Activated gamma-delta T cell (primary cell): ENCODE results near the gene KDM5A.
"Not testable (repeated sequence)": the region's sequence is repeated elsewhere in the genome, so short reads cannot be mapped to it uniquely, and the experiment has no call there.

Source experiments
- DNase-seq: peaks from one replicate; lab custom pipeline; 2025; lab: John Stamatoyannopoulos, UW

The KDM5A gene

GRCh38 chr12:238736-239398 lies 150.3 kb downstream of the KDM5A start:
- no peak for DNase-seq

- DNase-seq, result no peak
Measured at GRCh38 chr12:238116-238515, 151.0 kb downstream of the KDM5A start.

GRCh38 chr12:237026-237815 lies 151.9 kb downstream of the KDM5A start:
- no peak for DNase-seq

DNA sequence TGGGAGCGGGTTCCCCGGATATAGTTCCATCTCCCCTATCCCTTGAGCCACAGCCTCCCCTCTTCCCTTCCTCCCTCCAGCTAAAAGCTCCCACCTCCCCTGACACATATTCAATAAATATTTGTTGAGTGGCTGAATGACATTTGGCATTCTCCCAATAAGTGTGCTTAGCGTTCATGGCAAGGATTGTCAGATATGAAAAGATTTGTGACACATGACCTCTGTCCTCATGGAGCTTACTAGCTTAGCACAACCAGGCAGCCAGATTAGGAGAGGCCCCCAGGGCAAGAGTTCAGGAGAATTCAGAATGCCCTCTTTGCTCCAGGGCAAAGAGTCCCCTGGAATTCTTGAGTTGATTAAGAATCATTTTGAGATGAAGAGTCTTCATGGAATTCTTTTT lies 152.7 kb downstream of the KDM5A start:
- no peak for DNase-seq

DNA sequence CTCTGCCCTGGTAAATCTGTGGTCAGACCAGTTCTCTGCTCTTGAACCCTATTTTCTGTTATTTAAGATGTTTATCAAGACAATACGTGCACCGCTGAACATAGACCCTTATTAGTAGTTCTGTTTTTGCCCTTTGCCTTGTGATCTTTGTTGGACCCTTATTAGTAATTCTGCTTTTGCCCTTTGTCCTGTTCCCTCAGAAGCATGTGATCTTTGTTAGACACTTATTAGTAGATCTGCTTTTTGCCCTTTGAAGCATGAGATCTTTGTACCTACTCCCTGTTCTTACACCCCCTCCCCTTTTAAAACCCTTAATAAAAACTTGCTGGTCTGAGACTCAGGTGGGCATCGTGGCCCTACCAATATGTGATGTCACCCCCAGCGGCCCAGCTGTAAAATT lies 153.2 kb downstream of the KDM5A start:
- not testable (repeated sequence) for DNase-seq

- no peak for DNase-seq
Measured at GRCh38 chr12:234891-235415, 154.2 kb downstream of the KDM5A start.

DNA sequence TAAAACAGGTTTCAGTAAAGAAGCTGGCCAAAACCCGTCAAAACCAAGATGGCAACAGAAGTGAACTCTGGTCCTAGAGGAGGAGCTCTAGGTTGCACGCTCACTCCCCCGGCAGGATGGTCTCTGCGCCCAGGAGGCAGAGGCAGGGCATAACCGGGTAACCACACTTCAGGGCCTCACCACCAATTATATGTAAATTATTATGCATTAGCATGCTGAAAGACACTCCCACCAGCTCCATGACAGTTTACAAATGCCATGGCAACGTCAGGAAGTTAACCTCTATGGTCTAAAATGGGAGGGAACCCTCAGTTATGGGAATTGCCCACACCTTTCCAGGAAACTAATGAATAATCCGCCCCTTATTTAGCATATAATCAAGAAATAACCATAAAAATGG lies 155.1 kb downstream of the KDM5A start:
- no peak for DNase-seq

DNA sequence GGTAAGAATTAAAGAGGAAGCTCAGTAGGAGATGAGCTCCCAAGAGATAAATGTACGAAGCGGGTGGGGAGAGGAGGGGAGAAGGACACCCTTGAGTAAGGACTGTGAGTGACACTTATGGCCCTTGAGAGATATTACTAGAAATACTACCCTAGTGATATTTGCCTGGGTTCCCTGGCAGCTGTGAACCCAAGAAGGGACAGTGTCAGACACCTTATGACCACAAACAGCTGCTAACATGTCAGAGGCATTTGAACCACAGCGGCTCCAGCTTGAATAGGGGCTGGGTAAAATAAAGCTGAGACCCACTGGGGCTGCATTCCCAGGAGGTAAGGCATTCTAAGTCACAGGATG lies 155.5 kb downstream of the KDM5A start:
- no peak for DNase-seq

DNA sequence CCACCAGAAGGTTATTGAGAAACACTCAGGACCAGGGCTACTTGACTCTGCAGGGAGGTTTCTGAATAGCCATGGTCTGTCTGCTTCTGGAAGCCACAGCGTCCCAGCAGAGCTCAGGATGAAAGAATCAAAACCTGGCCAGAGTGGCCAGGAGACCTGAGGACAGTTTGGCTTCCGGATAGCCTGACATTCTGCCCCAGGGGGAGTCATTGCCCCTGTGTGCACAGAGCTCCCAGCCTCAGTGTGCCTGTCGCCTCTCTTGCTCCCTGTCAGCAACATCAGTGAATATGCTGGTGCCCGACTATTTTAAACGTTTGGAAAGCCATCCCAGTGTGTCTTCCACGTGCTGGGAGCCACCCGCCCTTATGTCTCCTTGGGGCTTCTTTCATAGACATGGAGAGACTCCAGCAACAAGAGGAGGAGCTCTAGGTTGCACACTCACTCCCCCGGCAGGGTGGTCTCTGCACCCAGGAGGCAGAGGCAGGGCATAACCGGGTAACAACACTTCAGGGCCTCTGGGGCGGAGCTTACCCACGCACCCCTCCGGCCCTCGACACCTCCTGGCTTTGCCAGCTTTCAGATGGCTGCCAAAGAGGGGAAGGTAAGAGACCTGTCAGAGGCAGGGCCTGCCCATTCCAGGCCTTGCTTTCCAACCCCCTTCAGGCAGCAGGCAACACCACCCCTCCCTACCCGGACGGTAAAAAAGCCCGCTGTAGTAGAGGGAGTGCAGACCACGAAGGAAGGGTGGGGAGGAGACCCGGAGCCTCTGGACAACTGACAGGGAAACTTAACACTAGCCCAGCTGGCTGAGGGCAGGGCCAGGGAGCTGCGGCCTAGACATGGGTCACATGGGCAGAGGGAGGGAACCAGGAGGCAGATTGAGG lies 156.1 kb downstream of the KDM5A start:
- DNase-seq, result no peak

- DNase-seq, result no peak
Measured at GRCh38 chr12:230925-231671, 158.0 kb downstream of the KDM5A start.
